Kidney epithelial cell (primary cell): ENCODE measurements around the gene GPR149. TPM values are rescaled to one million over a fixed set of nuclear protein-coding genes. Genes with fewer than 3 reads are reported as not detected.
"Not testable (repeated sequence)": the region's sequence is repeated elsewhere in the genome, so short reads cannot be mapped to it uniquely, and the experiment has no call there.

Source experiments
- DNase-seq: peaks from one replicate; pipeline ENCODE4 v3.0.0-alpha.2; 2010; ENCODE audit warnings: low read depth
- H3K27me3 ChIP-seq: 2 replicates; pipeline ENCODE4 v1.6.0; 2011; ENCODE audit warnings: low read length; ENCODE audit not compliant: control insufficient read depth, insufficient read depth
- H3K36me3 ChIP-seq: 2 replicates; pipeline ENCODE4 v1.5.1; 2011; ENCODE audit warnings: low read length; ENCODE audit not compliant: control insufficient read depth, insufficient read depth
- H3K4me3 ChIP-seq: 2 replicates; pipeline ENCODE4 v1.5.1; 2011; ENCODE audit warnings: low read depth, mild to moderate bottlenecking, control low read depth, low read length
- total RNA-seq: library from RNA; depleted of rRNA; stranded (reverse); fragments of >200 nt; gene quantifications from 2 replicates; pipeline ENCODE4 v1.2.3, GENCODE V29; 2015
- TF ChIP-seq, protein P1 (sequence below): IDR thresholded peaks from 2 replicates; pipeline ENCODE4 v1.5.1; 2011; ENCODE audit warnings: mild to moderate bottlenecking, moderate library complexity, low read length, control low read depth, inconsistent platforms; ENCODE audit not compliant: insufficient read depth, poor library complexity, severe bottlenecking

The GPR149 gene, protein sequence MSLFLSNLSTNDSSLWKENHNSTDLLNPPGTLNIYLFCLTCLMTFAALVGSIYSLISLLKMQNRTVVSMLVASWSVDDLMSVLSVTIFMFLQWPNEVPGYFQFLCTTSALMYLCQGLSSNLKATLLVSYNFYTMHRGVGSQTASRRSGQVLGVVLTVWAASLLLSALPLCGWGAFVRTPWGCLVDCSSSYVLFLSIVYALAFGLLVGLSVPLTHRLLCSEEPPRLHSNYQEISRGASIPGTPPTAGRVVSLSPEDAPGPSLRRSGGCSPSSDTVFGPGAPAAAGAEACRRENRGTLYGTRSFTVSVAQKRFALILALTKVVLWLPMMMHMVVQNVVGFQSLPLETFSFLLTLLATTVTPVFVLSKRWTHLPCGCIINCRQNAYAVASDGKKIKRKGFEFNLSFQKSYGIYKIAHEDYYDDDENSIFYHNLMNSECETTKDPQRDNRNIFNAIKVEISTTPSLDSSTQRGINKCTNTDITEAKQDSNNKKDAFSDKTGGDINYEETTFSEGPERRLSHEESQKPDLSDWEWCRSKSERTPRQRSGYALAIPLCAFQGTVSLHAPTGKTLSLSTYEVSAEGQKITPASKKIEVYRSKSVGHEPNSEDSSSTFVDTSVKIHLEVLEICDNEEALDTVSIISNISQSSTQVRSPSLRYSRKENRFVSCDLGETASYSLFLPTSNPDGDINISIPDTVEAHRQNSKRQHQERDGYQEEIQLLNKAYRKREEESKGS
- total RNA-seq: not detected in 2 replicates

DNA sequence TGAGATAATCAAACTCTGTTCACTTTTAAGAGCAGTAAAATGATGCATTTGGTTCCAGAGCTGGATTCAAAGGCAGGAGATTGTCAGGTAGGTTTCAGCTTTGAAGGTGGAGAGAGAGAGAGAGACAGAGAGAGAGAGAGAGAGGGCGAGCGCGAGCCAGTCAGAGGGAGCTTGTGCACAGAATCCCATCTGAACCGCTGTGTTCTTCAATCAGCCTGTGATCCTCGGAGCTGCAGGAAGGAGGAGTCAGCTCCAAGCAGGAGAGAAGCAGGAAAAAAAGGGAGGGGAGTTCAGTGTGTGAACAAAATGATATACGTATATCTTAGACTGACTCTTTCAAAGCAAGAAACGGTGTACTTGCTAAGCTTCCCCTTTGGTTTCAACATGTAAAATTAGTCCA is at the start of gene GPR149:
Gene GPR149 (minus strand): TSS at position 177 of the 400 bp plus-strand sequence. CDS start 575 bp downstream, outside the sequence.
- DNase-seq: no peak
- Histone ChIP-seq H3K4me3 (no peak within 1 kb of the TSS), H3K27me3 (peaks cover 27% of the 10 kb centered on the region), H3K36me3 (no peaks in the 10 kb centered on the region)
- TF ChIP-seq, protein P1, sequence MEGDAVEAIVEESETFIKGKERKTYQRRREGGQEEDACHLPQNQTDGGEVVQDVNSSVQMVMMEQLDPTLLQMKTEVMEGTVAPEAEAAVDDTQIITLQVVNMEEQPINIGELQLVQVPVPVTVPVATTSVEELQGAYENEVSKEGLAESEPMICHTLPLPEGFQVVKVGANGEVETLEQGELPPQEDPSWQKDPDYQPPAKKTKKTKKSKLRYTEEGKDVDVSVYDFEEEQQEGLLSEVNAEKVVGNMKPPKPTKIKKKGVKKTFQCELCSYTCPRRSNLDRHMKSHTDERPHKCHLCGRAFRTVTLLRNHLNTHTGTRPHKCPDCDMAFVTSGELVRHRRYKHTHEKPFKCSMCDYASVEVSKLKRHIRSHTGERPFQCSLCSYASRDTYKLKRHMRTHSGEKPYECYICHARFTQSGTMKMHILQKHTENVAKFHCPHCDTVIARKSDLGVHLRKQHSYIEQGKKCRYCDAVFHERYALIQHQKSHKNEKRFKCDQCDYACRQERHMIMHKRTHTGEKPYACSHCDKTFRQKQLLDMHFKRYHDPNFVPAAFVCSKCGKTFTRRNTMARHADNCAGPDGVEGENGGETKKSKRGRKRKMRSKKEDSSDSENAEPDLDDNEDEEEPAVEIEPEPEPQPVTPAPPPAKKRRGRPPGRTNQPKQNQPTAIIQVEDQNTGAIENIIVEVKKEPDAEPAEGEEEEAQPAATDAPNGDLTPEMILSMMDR: no peak

DNA sequence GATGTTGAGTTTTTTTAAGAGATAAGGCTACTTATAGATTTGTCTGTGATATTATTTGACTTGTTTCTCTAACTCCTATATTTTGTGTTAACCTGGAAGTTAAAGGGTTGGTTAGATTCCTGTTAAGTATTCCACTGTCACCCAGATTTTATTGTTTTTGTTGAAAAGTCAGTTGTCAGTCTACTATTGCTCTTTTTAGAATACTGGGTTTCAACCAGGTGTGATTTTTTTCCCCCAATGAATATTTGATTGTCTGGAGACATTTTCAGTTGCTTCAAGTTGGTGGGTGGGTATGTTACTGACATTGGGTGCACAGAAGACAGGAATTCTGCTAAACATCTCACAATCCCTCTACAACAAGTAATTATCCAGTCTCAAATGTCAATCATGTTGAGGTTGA is 43.8 kb upstream of the GPR149 start:
- Histone ChIP-seq H3K27me3 (no peaks in the 10 kb centered on the region), H3K4me3 (no peak overlapping the region), H3K36me3 (no peaks in the 10 kb centered on the region)
- TF ChIP-seq, protein P1: no peak
- DNase-seq: no peak

DNA sequence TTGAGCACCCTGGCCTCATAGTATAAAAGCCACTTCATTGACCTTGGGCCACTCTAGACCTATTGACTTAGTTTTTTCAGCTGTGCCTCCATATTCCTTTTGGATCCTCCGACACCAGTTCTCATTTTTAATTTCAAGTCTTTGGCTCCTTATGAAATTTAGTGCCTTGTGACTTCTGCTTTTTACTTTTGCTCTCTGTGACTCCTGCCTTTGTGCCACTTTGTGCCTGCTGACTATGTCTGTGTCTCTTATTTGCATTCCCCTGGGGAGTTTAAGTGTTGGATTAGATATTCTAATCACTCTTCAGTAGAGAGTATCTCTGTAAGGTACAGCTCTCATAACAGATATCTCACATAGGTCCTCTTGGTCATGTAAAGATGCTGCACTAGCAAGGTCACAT is 39.6 kb upstream of the GPR149 start:
- H3K36me3 ChIP-seq: no peaks in the 10 kb centered on the region

DNA sequence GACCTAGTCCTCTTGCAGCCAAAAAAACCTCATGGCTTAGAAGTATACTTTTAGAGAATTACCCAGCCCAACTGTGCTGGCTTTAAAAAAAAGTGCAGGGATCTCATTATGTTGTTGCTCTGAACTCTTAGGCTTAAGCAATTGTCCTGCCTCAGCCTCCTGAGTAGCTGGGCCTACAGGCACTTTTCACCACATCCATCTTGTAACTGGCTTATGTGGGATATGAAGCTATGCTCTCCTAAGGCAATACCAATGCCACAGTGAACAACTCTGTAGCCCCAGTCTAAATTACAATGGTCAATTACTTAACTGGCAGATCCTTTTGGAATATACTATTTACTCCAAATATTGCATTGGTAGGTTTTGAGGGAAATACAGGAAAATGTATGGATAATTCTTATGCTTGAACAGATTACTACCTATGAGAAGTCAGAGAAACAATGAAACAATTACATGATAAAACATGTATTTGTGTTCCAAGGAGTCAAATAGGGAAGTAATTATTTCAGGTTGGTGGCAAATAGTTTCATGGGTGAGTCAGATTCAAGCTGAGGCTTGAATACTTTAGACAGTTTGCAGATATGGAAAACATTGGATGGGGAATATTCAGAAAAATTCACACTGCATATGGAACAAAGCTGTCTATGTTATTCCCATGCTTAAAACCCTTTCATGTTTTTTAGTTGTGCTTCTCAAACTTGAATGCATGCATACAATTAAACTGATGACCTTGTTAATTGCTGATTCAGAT is 34.6 kb upstream of the GPR149 start:
- no peaks in the 10 kb centered on the region for H3K27me3 ChIP-seq
- no peak overlapping the region for H3K4me3 ChIP-seq
- TF ChIP-seq, protein P1: no peak
- no peaks in the 10 kb centered on the region for H3K36me3 ChIP-seq
- DNase-seq: no peak

More for the DNA sequence above, 39.6 kb upstream of the GPR149 start:
- TF ChIP-seq, protein P1: no peak
- no peak overlapping the region for H3K4me3 ChIP-seq
- no peaks in the 10 kb centered on the region for H3K27me3 ChIP-seq
- DNase-seq: no peak

DNA sequence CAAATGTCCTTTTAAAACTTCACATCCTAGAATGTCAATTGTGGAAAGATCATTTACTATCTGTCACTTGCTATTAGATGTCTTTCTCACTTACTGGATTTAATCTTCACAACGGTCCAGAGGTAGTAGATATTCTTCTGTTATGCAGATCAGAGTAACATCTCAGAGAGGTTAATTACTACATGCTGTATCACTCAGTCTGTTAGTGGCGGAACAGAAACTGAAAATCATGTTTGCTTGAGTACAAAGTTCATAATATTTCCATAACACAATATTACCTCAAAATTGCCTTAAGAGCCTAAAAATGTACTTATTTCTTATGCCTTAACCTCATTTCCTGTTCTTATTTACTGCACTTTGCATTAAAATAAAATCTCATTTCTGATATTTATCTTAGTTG is 28.6 kb upstream of the GPR149 start:
- no peaks in the 10 kb centered on the region for H3K36me3 ChIP-seq
- H3K27me3 ChIP-seq: no peaks in the 10 kb centered on the region
- no peak for DNase-seq
- no peak overlapping the region for H3K4me3 ChIP-seq
- TF ChIP-seq, protein P1: no peak

DNA sequence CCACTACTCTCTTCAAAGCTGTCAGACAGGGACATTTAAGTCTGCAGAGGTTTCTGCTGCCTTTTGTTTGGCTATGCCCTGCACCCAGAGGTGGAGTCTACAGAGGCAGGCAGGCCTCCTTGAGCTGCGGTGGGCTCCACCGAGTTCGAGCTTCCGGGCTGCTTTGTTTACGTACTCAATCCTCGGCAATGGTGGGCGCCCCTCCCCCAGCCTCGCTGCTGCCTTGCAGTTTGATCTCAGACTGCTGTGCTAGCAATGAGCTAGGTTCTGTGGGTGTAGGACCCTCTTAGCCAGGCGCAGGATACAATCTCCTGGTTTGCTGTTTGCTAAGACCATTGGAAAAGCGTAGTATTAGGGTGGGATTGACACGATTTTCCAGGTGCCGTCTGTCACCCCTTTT is 9.1 kb upstream of the GPR149 start:
- not testable (repeated sequence) for H3K4me3 ChIP-seq, H3K27me3 ChIP-seq, H3K36me3 ChIP-seq, DNase-seq
